Measurements from ENCODE around the gene CCDC71.

CCDC71 gene

GRCh38 chr3:49124991-49125670 lies 41.0 kb downstream of the CCDC71 start:
- no peak for DNase-seq

GRCh38 chr3:49124203-49124602 lies 41.9 kb downstream of the CCDC71 start:
- DNase-seq, result no peak

GRCh38 chr3:49123687-49124086 lies 42.4 kb downstream of the CCDC71 start:
- DNase-seq, result no peak

- no peak for DNase-seq
These were observed 43.1 kb downstream of the CCDC71 start for GRCh38 chr3:49122886-49123545.

- DNase-seq, result no peak
These were observed 43.7 kb downstream of the CCDC71 start for GRCh38 chr3:49122451-49122850.

GRCh38 chr3:49122022-49122421 lies 44.1 kb downstream of the CCDC71 start:
- DNase-seq, result no peak

- DNase-seq, result no peak
These were observed 44.9 kb downstream of the CCDC71 start for GRCh38 chr3:49121132-49121736.

GRCh38 chr3:49120438-49121131 lies 45.5 kb downstream of the CCDC71 start, which contains the start of gene USP19:
TSS of gene USP19 (minus strand) at chr3:49120823. CDS start at chr3:49119145, 1,678 bp downstream.
- DNase-seq, result peak; percentile 95

GRCh38 chr3:49120096-49120437 lies 46.1 kb downstream of the CCDC71 start:
- DNase-seq, result no peak

GRCh38 chr3:49119439-49119838 lies 46.7 kb downstream of the CCDC71 start:
- DNase-seq, result no peak

GRCh38 chr3:49119036-49119435 lies 47.1 kb downstream of the CCDC71 start:
- DNase-seq, result no peak
